ENCODE measurements around the gene CRYGS.

GRCh38 chr3:186525369-186526255 is 18.6 kb downstream of the CRYGS start:
- no peak for TF ChIP-seq CTCF (IDR thresholded peaks at IDR 0.05)
- TF ChIP-seq ZFP36 (IDR thresholded peaks at IDR 0.05; ENCODE audit: borderline replicate concordance, partially characterized antibody): no peak
- no peak for TF ChIP-seq CHD4 (IDR thresholded peaks at IDR 0.05; ENCODE audit: borderline replicate concordance)
- TF ChIP-seq RAD21 (conservative IDR thresholded peaks at IDR 0.05 in 1 of 2, IDR thresholded peaks at IDR 0.05 in 1 of 2): no peak
- TF ChIP-seq POLR2A (IDR thresholded peaks at IDR 0.05; ENCODE audit: low read length): no peak

Measured in A549 (cell line).